HG02759 (cell line): ENCODE results near the gene AURKAIP1.

Experiments used
- ATAC-seq: cut with Tn5 transposase; IDR thresholded peaks from one replicate; pipeline ENCODE4 v1.9.1; 2021; ENCODE audit warnings: mild to moderate bottlenecking, moderate library complexity; ENCODE audit not compliant: unreplicated experiment

The AURKAIP1 gene

DNA sequence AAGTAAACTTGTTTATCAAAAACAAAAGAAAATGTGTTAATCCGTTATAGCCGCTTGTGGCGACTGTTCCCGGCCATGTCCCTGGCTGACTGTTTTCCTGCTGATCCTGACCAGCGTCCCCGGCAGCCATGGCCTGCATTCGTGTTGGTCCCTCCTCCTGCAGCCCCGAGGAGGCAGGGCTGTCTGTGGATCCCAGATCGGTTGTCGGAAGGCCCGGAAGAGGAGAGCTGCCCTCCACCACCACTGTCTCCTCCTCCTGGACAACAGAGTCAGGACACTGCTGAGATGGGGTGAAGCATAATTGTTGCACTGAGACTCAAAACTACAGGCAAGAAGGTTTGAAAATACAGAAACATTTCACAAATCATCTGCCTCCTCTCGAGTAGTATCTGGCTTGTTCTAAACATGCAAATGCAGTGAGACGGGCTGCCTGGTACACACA is 13.0 kb downstream of the AURKAIP1 start:
- no peak for ATAC-seq

DNA sequence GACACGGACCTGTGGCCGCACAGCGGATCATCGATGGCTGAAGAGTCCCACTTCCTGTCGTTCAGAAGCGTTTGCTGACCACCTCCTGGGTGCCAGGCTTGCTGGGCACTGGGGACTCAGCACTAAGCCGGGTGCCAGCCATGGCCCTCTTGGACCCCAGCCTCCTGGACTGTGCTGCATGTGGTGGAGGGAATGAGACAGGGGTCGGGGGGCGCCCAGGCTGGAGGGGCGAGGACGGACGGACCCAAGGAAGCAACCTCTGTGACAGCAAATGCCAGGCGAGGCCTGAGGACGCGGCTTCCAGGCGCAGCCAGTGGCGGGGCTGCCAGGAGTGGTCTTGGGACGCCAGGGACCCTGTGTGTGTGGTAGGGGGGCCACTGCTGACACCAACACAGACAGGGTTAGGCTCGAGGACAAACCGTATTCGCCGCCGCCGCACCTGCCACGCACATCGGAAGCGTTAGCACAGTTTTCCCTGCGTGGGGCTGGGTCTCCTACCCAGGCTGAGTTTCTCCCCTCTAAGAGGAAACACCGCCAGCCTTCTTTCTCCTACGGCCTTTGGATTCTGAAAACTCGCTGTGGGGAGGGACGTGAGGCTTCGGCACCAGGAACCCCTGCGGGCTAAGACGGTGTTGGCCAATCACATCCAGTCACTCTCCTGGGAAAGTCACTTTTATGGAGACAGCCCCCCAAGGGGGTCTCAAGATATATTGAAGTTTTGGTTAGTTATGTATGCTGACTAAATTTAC is 13.6 kb downstream of the AURKAIP1 start:
- ATAC-seq = no peak

DNA sequence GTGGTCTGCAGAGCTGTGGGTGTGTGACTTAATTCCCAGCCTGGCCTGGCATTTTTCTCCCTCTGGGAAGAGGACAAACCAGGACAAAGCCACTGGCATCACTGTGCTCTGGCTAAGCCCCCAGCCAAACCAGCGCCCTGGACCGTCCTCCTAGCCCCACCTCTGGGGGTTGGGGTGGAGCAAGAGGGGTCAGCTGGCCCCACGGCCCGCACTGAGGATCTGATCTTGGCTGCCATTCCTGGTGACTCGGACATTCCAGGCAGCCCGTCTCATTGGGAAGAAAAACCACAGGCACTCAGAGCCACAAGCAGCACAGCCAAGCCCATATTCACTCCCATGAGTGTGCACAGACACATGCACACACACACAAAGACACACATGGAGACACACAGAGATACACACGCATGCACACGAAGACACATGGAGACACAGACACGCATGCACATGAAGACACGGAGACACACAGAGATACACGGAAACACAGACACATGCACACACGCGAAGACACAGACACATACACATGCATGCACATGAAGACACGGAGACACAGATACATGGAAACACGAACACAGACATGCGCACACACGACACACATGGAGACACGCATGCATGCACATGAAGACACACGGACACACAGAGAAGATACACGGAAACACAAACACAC is 14.4 kb downstream of the AURKAIP1 start:
- no peak for ATAC-seq

DNA sequence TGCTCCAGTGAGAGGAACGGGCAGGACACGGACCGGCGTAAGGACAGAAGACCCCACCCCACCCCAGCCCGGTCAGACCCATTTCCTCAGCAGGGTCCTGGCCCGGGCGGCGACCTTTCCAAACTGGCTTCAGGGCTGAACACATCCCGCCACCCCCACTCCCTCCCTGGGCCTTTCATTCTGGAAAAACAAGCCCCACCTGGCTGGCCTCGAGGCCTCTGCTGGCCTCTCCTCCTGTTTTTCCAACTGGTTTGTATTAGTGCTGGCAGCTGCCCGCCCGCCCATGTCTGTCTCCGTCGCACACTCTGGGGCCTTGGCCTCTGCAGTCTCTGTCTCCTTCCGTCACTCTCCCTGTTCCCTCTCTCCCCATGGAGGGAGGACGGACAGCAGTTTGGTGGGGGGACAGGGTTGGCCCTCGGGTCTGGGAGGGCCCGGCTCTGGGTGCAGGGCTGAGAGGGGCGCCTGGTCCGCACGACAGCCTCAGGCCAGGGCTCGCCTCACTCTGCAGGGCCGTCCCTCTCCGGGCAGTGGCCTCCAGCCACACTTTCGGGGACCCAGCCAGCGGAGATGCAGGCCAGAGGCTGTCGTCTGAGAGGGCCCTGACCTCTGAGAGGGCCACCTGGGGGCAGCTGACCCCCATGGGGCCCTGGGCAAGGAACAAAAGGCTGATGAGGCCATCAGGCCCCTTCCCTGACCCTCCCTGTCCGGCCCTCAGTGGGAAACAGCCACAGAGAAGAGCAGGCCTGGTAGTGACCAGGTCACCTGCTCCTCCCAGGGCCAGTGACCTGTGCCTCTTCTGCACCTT is 15.1 kb downstream of the AURKAIP1 start:
- no peak for ATAC-seq

DNA sequence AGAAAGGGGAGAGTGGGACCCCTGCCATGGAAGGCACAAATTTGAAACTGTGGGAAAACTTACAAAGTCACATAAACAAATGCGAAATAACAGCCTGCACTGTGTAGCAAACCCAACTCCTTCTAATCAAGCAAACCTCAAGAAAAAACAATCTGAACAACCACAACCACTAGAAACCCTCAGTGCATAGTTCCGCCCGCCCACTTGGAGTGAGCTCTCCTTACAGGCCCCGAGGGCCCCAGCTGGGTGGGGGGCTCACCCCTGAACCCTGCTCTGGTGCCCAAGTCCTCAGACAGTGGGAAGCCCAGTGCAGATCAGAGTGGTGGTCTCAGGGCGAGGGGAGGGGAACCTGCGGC is 15.7 kb downstream of the AURKAIP1 start:
- ATAC-seq = no peak

DNA sequence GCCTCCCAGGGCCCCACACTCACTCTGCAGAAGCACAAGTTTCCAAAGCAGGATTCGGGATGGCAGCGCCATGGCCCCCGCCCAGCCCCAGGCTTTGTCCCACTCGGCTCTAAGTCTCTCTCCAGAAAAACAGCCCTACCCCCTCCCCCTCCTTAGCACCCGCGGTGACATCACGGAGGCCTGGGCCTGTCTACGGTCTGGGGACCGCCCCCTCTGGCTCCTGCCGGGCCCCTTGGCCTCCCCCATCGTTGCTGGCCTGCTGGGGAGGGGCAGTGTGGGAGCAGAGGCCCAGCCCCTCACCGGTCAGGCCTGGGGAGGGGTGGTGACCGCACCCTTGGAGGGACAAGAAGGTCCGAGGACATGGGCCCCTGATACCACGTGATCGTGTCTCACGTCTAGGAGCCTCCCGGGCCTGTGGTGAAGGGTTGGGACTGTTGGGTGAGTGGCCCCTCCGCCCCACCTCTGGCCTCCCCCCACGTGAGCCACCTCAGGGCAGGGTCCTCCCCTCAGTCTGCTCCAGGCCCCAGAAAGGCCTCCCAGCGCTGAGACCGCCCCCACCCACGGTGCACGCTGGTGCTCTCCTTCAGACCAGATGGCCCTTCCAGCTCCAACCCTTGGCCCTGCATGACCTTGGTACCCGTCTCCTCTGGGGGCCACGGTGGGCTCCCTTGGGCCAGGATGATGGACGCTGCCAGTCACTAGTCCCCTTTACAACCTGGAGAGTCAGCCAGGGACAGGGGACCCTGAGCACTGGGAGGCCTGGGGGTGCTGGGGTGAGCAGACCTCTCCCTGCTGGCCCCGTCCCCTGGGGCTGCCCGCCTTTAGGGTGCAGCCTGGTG is 16.4 kb downstream of the AURKAIP1 start, which contains the start of gene MXRA8:
Gene MXRA8, minus strand, starts transcription at position 123 of the 839 bp plus-strand sequence. Its CDS starts 51 bp downstream, at position 72.
- ATAC-seq = no peak

DNA sequence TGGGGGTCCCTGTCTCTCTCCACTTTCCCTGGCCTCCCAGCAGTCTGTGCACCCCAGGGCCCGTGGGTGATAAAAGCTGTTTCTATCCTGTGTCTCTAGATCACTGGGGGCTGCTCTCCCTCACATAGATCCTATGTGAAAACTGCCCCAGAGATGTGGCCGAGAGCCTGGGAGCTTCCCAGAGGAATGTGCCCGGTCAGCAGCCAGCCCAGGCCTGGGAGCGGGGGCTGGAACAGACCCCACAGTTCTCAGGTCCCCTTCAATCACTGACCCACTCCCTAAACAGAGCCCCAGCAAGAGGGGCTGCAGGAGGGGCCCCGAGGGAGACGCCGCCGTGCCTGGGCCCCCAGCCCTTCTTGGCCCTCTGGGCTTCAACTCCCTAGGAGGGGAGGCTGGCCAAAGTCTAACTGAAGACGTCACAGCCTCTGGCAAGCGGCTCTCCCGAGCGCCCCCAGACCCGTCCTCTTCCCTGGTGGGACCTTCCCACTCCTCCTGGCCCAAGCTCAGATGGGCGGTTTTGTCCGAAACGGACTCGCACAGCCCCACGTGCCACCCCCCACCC is 17.1 kb downstream of the AURKAIP1 start:
- no peak for ATAC-seq

DNA sequence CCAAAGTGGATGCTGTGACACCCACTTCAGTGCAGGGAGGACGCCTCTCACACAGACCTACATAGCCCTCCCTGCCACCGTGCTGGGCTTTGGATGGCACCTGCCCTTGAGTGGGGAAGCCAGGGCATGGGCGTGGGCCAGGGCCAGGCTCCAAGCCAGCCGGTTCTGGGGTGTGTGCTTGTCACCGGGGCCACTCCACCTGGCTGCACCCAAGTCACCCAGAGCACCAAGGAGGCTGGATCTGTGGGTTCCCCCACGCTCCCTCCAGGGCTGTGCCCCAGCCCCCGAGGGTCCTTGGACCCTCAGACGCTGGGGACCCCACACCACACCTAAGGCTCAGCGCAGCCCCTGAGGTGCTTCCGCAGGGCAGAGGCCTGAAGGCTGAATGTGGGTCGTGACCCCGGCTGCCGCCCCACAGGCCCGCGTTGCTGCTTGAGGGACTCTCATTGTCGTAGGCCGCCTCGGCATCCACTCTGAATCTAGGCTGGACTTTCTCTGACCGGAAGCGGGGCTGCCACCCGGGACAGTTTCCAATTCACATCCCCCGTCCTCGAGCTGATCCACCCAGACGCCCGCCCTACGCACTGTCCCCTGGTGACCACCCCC is 18.1 kb downstream of the AURKAIP1 start:
- no peak for ATAC-seq

DNA sequence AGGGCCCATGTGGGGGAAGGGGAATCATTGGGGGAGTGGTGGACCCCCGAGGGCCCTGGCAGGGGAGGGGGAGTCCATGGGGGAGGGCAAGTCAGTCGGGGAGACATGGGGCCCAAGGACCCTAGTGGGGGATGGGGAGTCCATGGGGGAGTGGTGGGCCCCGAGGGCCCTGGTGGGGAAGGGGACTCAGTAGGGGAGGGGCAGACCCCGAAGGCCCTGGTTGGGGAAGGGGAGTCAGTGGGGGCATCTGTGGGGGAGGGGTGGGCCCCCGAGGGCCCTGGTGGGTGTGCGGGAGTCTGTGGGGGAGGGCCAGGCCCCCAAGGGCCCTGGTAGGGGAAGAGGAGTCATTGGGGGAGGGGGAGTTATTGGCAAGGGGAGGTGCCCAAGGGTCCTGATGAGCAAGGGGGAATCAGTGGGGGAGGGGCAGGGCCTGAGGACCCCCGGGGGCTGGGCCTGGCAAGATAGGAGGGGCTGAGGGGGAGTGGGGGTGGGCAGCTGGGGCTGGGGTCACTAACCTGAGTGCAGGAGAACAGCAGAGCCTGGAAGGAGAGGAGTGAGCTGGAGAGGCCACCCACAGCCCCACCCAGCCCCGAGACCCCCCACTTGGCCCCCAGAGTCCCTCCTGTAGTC is 18.7 kb downstream of the AURKAIP1 start:
- ATAC-seq = no peak

DNA sequence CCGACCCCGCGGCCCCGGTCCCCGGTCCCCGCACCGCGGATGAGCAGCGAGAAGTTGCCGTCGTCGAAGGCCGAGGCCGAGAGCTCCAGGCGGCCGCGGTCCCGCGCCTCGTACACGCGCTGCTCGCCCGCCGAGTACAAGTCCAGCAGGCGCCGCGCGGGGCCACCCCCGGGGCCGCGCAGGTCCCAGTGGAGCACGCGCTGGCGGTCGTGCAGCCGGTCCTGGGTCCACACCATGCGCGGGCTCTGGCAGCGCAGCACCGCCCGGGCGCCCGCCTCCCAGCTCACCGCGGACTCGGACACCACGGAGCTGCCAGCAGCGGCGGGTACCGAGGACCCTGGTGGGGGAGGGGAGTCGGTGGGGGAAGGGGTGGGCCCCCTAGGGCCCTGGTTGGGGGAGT is 19.6 kb downstream of the AURKAIP1 start:
- no peak for ATAC-seq

DNA sequence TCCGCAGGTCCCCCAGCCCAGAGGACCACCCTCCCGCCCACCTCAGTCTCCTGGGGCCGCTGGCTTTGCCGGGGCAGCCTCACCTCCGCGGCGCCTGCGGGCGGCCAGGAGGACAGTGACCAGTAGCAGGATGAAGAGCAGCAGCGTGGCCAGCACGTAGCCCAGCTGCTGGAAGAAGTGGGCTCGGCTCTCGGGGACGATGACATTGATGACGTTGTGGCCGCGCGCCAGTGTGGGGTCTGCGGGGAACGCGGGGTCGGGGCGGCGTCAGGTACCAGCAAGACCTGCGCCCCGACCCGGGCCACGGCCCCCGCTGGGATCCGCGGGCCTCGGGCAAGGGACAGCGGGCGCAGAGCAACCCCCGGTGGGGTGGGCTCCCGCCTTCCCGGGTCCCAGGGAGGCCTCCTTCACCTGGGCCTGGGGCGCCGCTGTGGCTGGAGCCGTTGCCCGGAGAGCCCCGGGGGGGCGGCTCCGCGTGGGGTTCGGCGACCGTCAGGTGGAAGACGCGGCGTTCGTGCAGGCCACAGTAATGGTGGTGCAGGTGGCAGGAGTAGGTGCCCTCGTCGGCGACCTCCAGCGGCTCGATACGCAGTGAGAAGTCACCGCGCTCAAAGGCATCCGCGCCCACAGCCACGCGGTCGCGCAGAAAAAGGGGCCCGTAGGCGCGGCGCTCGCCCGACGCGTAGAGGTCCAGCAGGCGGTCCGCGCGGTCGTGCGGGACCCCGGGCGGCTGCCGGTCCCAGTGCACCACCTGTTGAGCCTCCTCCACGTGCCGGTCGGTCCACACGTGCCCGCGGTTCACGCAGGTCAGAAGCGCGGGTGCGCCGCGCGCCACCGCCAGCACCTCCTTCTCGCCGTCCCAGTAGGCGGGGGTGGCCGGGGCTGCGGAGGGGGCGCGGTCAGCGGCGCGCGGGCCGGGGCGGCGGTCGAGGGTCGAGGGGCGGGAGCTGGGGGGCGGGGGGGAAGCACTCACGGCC is 20.4 kb downstream of the AURKAIP1 start:
- no peak for ATAC-seq

DNA sequence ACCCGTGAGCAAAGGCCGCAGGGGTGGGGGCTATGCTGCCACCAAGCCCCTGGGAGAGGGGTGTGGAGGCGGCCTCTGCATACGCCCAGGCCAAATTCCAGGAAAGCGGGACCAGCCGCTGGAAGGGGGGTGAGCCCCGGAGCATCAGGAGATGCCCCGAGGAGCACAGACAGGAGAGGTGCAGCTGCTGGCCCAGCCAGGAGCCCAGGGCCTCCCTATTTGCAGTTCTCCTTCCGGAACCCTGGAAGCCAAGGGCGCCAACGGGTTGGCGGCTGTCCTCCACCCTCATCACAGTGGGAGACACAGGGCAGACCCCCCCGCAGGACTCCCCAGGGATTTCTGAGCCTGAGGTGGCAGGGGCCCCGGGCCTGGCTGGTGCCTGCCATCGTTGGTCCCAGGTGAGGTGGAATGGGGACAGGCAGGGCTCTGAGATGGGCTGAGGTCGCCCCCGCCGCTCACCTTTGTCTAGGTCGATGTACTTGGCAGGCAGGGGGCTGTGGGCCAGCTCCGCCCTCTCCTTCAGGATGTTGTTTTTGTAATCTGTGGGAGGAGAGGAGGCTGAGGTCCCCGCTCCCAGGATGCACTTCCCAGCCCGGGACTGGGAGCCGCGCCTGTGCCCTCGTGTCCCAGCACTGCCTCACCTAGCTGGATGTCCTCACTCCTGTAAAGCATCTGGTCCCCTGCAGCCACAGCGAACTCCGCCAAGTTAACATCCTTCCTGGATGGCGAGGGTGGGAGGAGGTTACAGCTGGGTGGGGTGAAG is 21.4 kb downstream of the AURKAIP1 start:
- ATAC-seq = no peak

DNA sequence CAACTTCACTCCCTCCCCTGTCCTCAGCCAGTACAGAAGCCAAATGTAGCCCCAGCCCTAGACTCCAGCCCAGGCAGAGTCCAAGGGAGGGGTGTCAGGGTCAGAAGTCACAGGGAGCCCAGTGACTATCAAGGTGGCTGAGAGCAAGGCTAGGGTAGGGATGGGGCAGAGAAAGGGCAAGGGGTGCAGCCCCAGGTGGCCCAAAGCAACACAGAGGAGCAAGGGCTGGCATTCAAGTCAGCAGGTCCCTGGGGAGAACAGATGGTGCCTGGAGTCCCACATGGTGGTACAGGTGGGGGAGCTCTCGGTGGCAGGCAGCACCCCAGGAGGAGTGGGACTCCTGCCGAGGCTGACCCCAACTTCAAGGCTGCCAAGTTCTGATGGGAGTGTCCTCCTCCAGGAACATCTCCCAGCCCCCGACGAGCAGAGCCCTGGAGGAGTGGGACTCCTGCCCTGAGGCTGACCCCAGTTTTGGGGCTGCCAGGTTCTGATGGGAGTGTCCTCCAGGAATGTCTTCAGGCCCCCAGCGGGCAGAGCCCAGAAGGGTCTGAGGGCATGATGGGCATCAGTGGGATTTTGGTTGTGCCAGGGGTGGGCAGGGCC is 22.1 kb downstream of the AURKAIP1 start:
- no peak for ATAC-seq

DNA sequence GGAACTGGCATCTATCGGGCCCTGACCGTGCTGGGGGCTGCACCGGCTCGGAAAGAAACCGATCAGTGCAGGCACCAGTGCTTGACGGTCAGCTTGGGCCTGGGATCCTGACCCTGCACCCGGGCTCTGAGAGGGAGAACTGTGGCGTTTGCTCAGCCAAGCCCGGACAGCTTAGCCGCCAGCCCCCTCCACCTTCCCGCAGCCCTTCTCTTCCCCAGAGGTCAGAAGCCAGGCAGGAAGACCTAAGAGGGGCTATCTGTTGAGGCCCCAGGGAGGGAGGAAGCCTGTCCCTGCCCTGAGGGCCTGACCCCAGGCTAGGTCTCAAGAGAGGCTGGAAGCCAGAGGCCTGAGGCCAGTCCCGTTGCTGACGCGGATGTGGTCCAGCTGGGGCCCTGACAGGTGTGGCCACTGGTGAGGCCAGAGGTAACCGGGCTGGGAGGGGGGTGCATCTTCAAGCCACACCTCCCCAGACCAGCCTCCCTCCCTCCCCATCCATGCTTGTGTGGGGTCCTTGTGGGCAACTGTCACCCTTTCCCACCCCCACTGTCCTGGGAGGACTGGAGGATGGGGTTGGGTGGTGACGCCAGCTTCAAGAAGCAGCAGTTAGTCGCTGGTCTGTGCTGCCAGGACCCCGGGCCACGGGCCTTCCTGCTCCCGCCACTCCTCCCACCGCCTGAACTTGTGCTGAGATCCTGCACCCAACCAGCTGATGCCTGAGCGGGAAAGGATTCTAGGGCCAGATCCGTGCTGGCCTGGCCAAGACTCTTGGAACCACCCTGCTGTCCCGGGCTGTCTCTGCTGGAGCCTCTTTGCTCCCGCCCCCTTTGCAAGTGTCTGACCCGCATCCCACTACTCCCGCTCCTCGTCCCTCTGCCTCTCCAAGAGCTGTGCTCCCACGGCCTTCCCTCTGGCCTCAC is 23.2 kb downstream of the AURKAIP1 start:
- ATAC-seq = no peak

DNA sequence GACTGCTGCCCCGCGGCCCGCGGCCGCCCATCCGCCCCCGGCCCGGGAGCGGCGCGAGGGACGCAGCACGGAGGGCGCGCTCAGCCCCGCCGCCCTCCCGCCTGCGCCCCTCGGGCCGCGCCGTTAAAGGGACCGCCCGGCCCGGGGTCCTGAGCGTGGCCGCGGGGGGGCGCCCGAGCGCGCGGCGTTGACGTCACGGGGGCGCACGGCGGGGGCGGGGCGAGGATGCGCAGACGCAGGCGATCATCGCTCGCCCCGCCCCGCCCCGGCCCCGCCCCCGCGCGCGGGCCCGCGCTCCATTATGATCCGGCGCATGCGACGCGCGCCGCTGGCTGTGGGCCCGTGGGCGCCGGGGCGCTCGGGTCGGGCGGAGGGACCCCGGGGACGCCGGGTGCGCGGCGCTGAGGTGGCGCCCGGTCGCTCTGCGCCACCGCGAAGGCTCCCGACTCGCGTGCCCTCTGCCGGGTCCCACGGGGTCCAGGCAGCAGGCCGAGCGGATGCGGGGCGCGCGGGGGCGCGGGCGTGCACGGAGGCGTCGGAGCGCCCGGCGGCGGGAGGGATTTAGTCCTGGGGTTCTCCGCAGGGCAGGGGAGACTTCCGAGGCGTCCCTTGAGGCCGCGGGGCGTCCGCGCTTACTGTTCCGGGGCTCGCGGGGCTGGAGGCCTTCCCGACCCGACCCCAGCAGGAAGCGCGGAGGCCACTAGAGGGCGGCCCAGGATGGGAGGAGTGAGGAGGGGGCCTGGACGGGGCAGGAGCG is 25.6 kb downstream of the AURKAIP1 start, which contains the start of gene DVL1:
Gene DVL1, minus strand, starts transcription at position 163 of the 757 bp plus-strand sequence. CDS start 353 bp downstream, outside the sequence.
- ATAC-seq = peak; percentile 72
